Vagina (tissue), 2 donors: ENCODE measurements around the gene NETO1.

Experiments
- CTCF ChIP-seq, 3 experiments: fragments of 450-650 bp in 2 of 3; fragments of 200-600 bp in 1 of 3; sonication (generic) in 1 of 3; IDR thresholded peaks; one replicate each; pipeline ENCODE4 v1.5.1; 2017 to 2019; ENCODE audit warnings: antibody characterized with exemption in 3 of 3, mild to moderate bottlenecking in 2 of 3, moderate library complexity in 2 of 3
- POLR2A ChIP-seq, 2 donors: fragments of 450-650 bp; IDR thresholded peaks; one replicate each; pipeline ENCODE4 v1.6.1; 2017; ENCODE audit warnings: antibody characterized with exemption in 2 of 2, mild to moderate bottlenecking in 2 of 2, moderate library complexity in 2 of 2

DNA sequence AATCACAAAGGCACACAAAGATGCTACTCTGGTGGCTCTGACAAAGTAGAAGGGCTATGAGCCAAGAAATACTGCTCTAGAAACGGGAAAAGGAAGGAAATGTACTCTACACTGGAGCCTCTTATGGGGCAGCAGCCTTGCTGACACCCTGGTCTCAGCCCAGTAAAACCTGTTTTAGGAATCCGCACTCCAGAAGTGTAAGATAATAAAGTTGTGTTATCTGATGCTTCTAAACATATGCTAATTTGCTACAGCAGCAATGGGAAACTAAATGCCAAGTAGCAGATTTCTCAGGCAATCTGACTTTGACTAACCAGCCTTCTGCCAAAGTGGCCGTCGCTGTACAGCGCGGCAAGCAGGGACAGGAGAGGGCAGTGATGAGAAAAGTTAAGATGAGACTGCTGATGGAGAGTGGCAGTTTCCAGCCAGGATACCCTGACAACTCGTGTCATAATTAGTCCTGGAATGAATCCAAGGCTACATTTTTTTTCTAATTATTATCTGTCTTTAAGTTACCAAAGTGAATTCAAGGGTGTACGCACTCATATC, 99.0 kb downstream of the NETO1 start:
- TF ChIP-seq CTCF (IDR thresholded peaks at IDR 0.05) (no peak), POLR2A (IDR thresholded peaks at IDR 0.05) (no peak)
